ENCODE data around the gene SOX6.

SOX6 gene

GRCh38 chr11:15985127-15985859 lies 371.1 kb downstream of the SOX6 start:
- no peak for DNase-seq

GRCh38 chr11:15981292-15981691 lies 375.1 kb downstream of the SOX6 start:
- no peak for DNase-seq

DNA sequence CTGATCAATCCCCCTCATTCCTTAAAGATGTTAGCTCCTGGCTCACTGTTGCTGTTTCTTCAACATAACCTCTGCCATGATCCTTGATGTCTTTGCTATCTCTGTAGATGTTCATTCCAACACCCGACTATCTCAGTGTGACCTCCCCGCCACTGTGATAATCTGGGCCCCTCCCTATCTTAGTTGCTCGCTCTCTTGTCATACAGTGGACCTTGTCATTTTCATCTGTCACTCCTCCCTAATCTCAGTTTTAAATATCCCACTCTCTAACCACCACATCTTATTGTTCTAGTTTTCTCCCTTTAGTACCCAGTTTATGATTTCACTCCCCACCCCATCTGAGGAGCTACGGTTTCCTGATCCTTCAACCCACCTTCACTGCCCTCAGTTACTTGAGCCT lies 379.2 kb downstream of the SOX6 start:
- DNase-seq, result no peak

DNA sequence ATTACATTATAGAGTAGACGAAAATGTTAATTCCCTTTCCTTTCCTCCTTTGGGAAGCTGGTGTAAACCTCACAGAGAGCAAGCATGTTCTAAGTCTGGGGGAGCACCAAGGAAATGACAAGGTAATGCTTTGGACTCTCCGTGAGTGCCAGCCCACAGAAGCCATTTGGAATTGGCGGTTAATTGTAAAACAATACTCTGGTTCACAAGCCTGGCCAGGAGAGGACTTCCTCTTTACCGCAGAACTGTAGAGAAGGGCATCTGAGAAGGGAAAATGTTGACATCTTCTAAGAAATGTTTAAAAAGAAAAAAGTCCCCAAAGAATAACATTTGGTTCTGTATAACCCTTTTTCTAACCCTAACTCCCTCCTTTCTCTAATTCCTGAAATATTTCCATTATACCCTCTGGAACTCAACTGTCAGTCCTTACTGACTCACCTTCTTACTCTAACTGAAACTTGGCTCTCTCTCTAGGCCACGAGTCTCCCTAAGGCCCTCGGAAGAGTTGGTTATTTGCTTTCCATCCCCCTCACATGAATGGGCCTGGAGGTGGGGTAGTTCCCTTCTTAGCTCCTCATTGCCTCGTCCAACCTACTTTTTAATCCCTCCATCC lies 379.8 kb downstream of the SOX6 start:
- DNase-seq, result no peak

DNA sequence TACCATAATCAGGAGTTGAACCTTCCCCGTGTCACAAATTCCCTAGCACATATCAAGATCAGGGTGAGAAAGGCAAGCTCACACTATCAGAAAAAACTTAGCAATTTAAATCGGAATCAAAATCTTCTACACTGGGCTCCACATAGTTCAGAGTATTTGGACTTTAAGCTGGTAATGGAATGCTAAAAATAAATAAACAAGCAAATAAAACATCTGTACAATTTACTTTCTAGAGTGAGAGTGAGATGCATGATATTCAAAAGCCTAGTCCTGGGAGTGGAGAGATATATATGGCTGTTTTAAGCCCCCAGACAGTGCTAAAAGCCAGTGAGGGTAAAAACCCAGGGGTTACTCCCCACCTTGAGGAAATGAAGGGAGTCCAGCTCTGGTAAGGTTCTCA lies 380.6 kb downstream of the SOX6 start:
- no peak for DNase-seq

- DNase-seq, result no peak
Observed at GRCh38 chr11:15972838-15973237, 383.5 kb downstream of the SOX6 start.

DNA sequence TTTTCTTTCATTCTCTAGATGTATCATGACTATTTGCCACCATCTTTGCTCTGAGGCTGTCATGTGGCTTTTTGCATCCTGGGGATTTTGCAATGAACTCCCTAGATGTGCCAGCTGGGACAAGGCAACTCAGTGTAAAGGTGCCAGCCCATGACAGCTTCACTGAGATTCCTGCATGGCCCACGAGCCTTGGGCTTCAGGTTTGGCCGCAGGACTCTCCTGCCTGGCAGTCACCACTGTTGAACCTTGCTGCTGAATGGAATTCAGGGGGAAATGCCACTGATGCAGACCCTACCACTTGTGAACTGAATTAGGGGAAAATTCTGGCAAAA lies 385.2 kb downstream of the SOX6 start:
- DNase-seq, result no peak

GRCh38 chr11:15970506-15971214 lies 385.7 kb downstream of the SOX6 start:
- DNase-seq, result no peak

DNA sequence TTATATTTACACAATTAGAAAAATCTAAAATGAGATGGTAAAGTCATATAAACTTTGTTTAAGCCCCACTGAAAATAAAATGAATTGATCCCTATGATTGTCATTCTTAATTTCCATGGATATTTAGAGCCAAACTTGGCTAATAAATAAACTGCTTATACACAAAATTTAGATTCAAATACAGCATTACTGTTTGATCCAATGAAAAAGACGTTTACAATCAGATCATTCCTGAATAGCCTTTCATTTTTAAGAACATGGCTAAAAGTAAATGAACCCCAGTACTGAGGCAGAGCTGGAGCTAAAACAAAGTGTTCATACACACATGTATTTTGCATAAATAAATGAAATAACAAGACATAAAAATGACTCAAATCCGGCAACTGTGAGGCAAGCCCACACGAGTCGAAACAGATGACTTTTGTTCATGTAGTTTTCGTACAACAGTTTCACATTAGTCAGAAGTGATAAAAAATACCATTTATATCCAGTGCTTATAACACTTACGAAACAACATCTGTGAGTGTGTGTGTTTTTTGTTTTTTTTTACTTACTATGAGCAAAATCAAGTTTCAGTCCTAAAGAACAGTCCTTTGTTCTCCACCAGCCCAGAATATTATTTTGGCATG lies 386.5 kb downstream of the SOX6 start:
- DNase-seq, result no peak

DNA sequence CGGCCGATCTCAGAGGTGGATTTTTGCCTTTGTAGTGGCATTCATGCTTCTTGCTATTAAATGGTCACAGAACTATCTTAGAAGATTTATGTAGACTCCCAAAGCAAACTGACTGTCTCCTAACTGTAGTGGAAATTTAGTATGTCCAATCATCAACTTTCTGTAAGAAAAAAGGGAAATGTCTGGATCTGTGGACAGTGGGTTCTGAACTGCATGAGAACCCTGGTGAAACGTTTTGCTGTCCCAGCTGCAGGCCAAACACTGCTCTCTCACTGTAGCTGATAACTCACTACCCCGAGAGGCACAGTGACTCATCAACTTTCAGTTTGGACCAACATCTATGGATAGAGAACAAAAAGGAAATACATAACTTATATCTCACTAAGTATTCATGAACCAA lies 387.1 kb downstream of the SOX6 start:
- no peak for DNase-seq

DNA sequence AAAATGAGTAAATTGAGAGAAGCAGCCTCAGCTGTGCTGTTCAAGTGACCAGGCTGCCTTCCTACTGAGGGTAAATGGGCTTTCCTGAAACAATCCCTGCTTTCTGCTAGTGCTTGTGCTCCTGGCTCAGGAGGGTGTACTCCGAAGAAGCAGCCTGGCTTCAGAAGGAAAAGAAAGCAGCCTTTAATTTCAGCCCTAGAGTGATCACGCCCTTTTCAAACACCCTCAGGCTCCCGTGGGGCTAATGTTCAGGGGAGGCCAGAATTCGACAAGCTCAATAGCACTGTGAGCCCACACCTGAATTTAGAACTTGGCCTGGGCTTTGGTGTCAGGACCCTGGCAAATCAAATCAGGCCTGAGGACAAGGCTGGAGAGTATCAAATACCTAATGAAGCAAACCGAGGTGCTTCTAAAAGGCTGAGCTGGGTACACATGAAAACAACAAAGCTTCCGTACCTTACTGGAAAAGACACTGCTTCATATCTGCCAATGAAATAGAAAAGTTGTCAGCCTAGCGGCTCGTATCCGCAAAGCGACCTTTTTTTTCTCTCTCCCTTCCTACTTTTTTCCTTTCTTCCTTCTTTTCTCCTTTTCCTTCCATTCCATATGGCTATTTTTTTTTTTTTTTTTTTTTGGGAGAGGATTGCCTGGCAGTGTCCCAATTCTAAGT lies 387.8 kb downstream of the SOX6 start:
- DNase-seq, result no peak

GRCh38 chr11:15967966-15968365 lies 388.4 kb downstream of the SOX6 start:
- DNase-seq, result no peak

DNA sequence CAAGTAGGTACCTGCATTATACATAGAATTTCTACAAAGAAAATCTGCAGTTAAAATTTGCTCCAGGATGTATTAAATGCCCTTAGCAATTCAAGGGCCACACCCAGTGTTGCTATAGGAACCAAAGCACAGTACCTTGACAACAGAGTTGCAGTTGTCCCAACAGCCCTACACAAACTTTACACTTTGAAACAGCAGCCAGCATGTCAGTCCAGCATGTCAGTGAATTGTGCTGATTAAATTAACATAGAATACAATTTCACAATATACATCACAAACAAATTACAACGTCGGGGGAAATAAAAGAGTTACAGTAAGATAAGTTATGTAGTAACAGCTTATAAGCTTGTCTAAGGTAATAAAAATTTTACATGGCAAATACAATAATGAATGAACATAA lies 389.2 kb downstream of the SOX6 start:
- no peak for DNase-seq

GRCh38 chr11:15965562-15966250 lies 390.6 kb downstream of the SOX6 start:
- no peak for DNase-seq

DNA sequence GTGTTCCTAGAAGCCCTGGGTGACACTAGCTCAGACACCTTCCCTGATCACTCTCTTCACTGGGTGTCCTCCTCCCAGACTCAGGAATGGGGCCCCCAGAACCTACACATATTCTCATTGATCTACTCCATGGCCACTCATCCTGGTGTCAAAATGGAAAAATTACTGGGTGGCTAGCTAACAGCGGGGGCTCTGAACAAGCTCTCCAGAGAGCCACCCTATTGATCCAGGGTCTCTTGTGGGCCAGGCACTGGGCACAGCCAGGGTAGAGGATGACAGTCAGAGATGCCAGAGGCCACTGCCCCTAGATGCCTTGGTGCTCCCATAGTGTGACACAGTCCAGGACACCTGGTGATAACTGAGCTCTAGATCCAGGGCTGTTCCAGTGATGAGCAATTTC lies 393.1 kb downstream of the SOX6 start:
- DNase-seq, result no peak

GRCh38 chr11:15958910-15959309 lies 397.4 kb downstream of the SOX6 start:
- no peak for DNase-seq

DNA sequence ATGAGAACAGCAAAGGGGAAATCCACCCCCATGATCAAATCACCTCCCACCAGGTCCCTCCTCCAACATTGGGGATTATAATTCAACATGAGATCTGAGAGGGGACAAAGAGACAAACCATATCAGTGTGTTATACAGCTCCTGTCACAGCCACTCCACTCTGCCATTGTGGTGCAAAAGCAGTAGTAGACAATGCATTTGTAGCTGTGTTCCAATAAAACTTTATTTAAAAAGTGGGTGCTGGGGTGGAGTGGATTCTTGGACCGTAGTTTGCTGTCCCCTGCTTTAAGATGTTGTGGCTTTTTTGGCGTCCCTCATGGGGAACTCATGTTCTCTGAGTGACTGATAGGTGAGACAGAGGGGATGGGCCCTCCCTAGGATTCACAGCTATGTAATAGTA lies 399.1 kb downstream of the SOX6 start:
- DNase-seq, result no peak

DNA sequence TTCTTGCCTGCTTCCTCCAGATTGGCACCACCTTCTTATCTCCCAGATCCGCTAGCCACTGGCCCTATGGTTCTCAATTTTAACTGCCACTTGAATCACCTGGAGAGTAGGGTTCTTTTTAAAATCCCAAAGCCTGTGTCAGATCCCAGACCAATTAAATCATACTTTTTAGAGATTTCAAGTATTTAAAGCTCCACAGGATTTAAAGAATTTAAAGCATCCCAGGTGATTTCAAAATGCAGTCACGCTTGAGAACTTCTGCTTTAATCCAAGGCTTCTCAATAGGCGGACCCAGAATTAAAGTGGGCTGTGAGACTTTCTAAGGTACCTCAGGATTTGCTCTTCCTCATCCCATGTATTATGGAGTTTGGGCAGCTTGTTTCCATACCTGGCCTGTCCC lies 400.0 kb downstream of the SOX6 start:
- DNase-seq, result no peak

DNA sequence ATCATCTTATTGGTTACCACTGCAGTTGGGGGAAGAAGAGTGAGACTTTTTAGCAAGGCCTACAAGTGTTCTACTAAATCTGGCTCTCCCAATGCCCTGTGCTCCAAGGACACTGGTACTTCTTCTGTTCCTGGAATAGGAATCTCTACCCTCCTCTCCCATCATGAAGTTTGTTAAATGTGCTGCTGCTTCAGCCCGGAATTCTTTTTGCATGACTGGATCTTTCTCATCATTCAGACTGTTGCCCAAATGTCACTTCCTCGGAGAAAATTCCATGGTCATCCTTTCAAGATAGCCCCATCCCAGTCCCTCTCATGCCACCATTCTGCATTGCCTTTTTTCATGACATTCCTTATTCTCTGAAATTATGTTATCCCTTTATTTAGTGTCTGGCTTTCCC lies 400.8 kb downstream of the SOX6 start:
- DNase-seq, result no peak

DNA sequence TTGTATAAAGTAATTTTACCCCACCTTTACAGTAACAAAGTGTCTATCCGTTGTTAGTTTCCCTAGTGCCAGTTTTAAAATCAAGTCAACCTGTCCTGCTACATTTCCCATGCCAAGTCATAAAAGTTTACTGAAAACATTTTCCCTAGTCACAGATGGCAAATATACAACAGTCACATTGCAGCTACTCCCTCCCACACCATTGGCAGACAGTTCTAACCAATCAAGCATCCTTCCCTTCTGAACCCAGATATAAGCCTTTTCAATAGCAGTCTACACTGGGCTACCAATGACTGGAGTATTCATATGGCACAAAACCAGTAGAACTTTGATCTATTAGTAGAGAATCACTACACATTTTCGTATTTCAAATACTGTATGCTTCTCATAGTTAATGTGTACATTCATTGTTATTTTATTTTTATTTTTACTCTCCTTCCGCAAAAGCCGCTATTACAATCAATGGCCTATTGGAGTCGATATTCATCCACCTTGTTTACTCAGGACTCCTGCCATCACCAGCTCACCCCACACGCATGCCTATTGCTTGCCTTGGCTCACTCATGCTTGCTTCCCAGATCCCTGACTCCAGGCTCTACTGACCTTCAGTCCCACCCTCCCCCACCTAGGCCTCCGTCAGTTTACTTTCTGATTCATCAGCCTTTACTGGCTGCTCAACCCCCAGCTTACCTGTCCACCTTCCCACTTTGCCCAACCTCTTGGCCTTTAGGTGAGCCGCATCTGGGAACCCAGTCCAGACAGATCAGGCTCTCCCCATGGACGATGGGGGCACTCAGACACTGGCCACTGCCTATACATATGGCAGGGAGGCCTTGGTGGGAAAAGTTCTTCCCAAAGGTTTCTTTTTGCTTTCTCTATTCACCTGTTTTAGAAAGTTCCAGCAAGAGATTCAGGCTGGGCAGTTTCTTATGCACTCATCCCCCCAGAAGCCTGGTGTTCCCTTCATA lies 408.4 kb downstream of the SOX6 start:
- no peak for DNase-seq

- DNase-seq, result no peak
Observed at GRCh38 chr11:15945726-15946125, 410.6 kb downstream of the SOX6 start.

DNA sequence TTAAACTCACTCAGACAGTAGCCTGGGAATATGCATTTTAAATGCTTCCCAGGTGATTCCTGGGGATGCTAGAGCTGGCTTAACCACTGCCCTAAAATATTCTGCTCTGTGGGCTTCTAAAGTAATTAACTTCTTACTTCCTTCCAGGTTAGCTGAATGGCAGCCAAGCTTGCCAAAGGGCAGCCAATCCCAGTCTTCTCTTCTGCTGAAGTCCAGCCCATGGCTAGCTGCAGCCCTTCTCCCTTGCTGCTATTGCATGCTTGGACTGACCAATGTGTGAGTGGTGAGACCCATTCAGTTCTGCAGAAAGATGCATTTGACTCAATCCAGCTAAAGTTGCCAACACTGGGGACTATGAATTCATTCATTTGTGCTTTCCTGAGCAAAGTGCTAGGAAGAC lies 411.9 kb downstream of the SOX6 start:
- no peak for DNase-seq

All from CD4-positive, alpha-beta T cell treated with Interferon alpha-2 for 1 hour (primary cell).